SK-N-SH (cell line): ENCODE measurements around the gene MARCHF10. TPM values are rescaled to one million over a fixed set of nuclear protein-coding genes. Genes with fewer than 3 reads are reported as not detected.

Experiments used
- EP300 ChIP-seq, 2 experiments: IDR thresholded peaks; 2 replicates each; pipeline versions ENCODE4 v1.4.0 to v1.6.1; 2012; ENCODE audit warnings: borderline replicate concordance in 1 of 2, low read depth in 1 of 2, low read length in 1 of 2
- EZH2phosphoT487 ChIP-seq: fragments of 200-600 bp; sonication (generic); IDR thresholded peaks from 2 replicates; pipeline ENCODE4 v1.6.1; 2017; ENCODE audit warnings: low read depth, mixed run types, mild to moderate bottlenecking, antibody characterized with exemption, moderate library complexity, borderline replicate concordance
- FOSL2 ChIP-seq: IDR thresholded peaks from 2 replicates; pipeline ENCODE4 v1.4.0; 2012; ENCODE audit warnings: low read depth, mild to moderate bottlenecking, moderate library complexity, borderline replicate concordance
- FOXJ3 ChIP-seq: sonication (generic); formaldehyde crosslinking; IDR thresholded peaks from 2 replicates; pipeline ENCODE4 v1.5.1; 2020; ENCODE audit warnings: mild to moderate bottlenecking, missing genetic modification reagents
- FOXM1 ChIP-seq: IDR thresholded peaks from 2 replicates; pipeline ENCODE4 v1.4.0; 2012; ENCODE audit warnings: low read depth, mild to moderate bottlenecking
- GATA2 ChIP-seq: sonication (generic); formaldehyde crosslinking; IDR thresholded peaks from 2 replicates; pipeline ENCODE4 v1.5.0; 2020; ENCODE audit warnings: mild to moderate bottlenecking, missing genetic modification reagents
- JUND ChIP-seq: IDR thresholded peaks from 2 replicates; pipeline ENCODE4 v1.4.0; 2012
- MXI1 ChIP-seq: IDR thresholded peaks from 2 replicates; pipeline ENCODE4 v1.6.1; 2012; ENCODE audit warnings: mild to moderate bottlenecking, low read depth, low read length, improper control_type of control experiment
- NFIC ChIP-seq: IDR thresholded peaks from 2 replicates; pipeline ENCODE4 v1.4.0; 2012; ENCODE audit warnings: borderline replicate concordance
- PBX3 ChIP-seq: IDR thresholded peaks from 2 replicates; pipeline ENCODE4; 2012
- RCOR1 ChIP-seq: fragments of 150-350 bp; IDR thresholded peaks from 2 replicates; pipeline ENCODE4 v1.6.1; 2017; ENCODE audit warnings: antibody characterized with exemption, low read length
- SIN3A ChIP-seq: IDR thresholded peaks from 2 replicates; pipeline ENCODE4 v1.6.1; 2012; ENCODE audit warnings: low read depth, mild to moderate bottlenecking, low read length, moderate library complexity, borderline replicate concordance
- SMC3 ChIP-seq: IDR thresholded peaks from 2 replicates; pipeline ENCODE4 v1.6.1; 2012; ENCODE audit warnings: low read depth, low read length, improper control_type of control experiment
- TAF1 ChIP-seq: IDR thresholded peaks from 2 replicates; pipeline ENCODE4 v1.6.1; 2012; ENCODE audit warnings: low read depth, mild to moderate bottlenecking, low read length, moderate library complexity, borderline replicate concordance
- TCF12 ChIP-seq: IDR thresholded peaks from 2 replicates; pipeline ENCODE4 v1.4.0; 2012
- TEAD4 ChIP-seq: IDR thresholded peaks from 2 replicates; pipeline ENCODE4 v1.4.0; 2012; ENCODE audit warnings: mild to moderate bottlenecking, borderline replicate concordance; ENCODE audit not compliant: insufficient read depth
- YY1 ChIP-seq: IDR thresholded peaks from 2 replicates; pipeline ENCODE4 v1.4.0; 2012; ENCODE audit warnings: low read depth, mild to moderate bottlenecking
- ZBTB33 ChIP-seq: IDR thresholded peaks from 2 replicates; pipeline ENCODE4 v1.4.0; 2012; ENCODE audit warnings: low read depth, borderline replicate concordance
- polyA plus RNA-seq, 3 experiments: library from polyadenylated mRNA; depleted of rRNA; stranded (reverse); fragments of >200 nt; gene quantifications; 2 replicates each; pipeline ENCODE4 v1.2.3, GENCODE V29; 2012
- TF ChIP-seq, protein P1 (sequence below): IDR thresholded peaks from 2 replicates; pipeline ENCODE4 v1.4.0; 2012; ENCODE audit warnings: low read depth
- TF ChIP-seq, protein P2 (sequence below): IDR thresholded peaks from 2 replicates; pipeline ENCODE4 v1.6.1; 2012; ENCODE audit warnings: mild to moderate bottlenecking, low read depth, low read length, moderate library complexity

The MARCHF10 gene
- polyA plus RNA-seq, 1 of the 3 experiments (the other 2 are of a cell fraction) = 0.16 TPM

- TF ChIP-seq, protein P1, sequence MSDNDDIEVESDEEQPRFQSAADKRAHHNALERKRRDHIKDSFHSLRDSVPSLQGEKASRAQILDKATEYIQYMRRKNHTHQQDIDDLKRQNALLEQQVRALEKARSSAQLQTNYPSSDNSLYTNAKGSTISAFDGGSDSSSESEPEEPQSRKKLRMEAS = 0 out of 2 replicates have a peak, but pooled peaks have one; percentile 47
- TF ChIP-seq, protein P2, sequence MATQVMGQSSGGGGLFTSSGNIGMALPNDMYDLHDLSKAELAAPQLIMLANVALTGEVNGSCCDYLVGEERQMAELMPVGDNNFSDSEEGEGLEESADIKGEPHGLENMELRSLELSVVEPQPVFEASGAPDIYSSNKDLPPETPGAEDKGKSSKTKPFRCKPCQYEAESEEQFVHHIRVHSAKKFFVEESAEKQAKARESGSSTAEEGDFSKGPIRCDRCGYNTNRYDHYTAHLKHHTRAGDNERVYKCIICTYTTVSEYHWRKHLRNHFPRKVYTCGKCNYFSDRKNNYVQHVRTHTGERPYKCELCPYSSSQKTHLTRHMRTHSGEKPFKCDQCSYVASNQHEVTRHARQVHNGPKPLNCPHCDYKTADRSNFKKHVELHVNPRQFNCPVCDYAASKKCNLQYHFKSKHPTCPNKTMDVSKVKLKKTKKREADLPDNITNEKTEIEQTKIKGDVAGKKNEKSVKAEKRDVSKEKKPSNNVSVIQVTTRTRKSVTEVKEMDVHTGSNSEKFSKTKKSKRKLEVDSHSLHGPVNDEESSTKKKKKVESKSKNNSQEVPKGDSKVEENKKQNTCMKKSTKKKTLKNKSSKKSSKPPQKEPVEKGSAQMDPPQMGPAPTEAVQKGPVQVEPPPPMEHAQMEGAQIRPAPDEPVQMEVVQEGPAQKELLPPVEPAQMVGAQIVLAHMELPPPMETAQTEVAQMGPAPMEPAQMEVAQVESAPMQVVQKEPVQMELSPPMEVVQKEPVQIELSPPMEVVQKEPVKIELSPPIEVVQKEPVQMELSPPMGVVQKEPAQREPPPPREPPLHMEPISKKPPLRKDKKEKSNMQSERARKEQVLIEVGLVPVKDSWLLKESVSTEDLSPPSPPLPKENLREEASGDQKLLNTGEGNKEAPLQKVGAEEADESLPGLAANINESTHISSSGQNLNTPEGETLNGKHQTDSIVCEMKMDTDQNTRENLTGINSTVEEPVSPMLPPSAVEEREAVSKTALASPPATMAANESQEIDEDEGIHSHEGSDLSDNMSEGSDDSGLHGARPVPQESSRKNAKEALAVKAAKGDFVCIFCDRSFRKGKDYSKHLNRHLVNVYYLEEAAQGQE = 0 out of 2 replicates have a peak, but pooled peaks have one; percentile 3
- TF ChIP-seq FOXM1 (no peak), ZBTB33 (no peak), EZH2phosphoT487 (no peak), FOSL2 (no peak), NFIC (no peak), FOXJ3 (no peak), EP300 (IDR thresholded peaks at IDR 0.05; ENCODE audit: borderline replicate concordance in 1 of 2, low read depth in 1 of 2, low read length in 1 of 2) (no peak; a peak in 1 of 4 replicates), MXI1 (no peak; the same call in 1 of the 2 replicates), SMC3 (peak; percentile 96), PBX3 (no peak), TEAD4 (no peak), RCOR1 (peak; percentile 59; the same call in 1 of the 2 replicates), YY1 (no peak), TCF12 (no peak), GATA2 (no peak), TAF1 (peak; percentile 49; the same call in 1 of the 2 replicates), SIN3A (0 out of 2 replicates have a peak, but pooled peaks have one; percentile 35), JUND (no peak)
These were observed 104.2 kb downstream of the MARCHF10 start (continued) for GRCh38 chr17:62703776-62704380.
